ENCODE results near the gene EDIL3.

DNA sequence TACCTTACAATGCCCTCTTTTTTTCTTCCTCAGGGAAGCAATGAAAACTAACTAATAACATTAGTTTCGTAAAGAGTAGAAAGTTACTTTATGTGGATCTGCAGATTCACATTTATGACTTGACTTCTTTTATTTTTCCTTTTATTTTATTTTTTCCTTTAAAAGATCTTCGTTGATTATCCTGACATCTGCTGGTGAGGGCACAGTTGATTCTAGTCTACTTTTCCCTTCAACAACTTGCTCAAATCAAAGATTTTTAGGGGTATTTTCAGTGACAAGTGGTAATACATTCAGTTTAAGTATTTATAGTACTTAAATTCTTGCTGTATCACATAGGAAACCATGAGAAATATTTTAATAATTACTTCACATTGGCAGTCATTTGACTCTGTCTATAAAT, 4.9 kb downstream of the EDIL3 start:
- TF ChIP-seq POLR2AphosphoS5 (IDR thresholded peaks at IDR 0.05; ENCODE audit: low read depth, low read length) (no peak), POLR2A (IDR thresholded peaks at IDR 0.05; ENCODE audit: low read depth, low read length) (no peak), TAF1 (IDR thresholded peaks at IDR 0.05; ENCODE audit: low read depth, low read length) (no peak), SPI1 (IDR thresholded peaks at IDR 0.05; ENCODE audit: low read depth, low read length) (no peak), PAX5 (IDR thresholded peaks at IDR 0.05; ENCODE audit: insufficient read depth, low read length, severe bottlenecking) (no peak), POU2F2 (IDR thresholded peaks at IDR 0.05; ENCODE audit: low read depth, low read length) (no peak)

Measured in GM12891 (cell line).